ENCODE measurements around the gene KLHL14. TPM values are rescaled to one million over a fixed set of nuclear protein-coding genes. Genes with fewer than 3 reads are reported as not detected.

KLHL14 gene
- total RNA-seq, result 10 to 100 TPM in 1 of 4 donors, 1 to 10 TPM in 1, under 1 TPM in 2; 0.28 to 14.0 (median 1.1) TPM

DNA sequence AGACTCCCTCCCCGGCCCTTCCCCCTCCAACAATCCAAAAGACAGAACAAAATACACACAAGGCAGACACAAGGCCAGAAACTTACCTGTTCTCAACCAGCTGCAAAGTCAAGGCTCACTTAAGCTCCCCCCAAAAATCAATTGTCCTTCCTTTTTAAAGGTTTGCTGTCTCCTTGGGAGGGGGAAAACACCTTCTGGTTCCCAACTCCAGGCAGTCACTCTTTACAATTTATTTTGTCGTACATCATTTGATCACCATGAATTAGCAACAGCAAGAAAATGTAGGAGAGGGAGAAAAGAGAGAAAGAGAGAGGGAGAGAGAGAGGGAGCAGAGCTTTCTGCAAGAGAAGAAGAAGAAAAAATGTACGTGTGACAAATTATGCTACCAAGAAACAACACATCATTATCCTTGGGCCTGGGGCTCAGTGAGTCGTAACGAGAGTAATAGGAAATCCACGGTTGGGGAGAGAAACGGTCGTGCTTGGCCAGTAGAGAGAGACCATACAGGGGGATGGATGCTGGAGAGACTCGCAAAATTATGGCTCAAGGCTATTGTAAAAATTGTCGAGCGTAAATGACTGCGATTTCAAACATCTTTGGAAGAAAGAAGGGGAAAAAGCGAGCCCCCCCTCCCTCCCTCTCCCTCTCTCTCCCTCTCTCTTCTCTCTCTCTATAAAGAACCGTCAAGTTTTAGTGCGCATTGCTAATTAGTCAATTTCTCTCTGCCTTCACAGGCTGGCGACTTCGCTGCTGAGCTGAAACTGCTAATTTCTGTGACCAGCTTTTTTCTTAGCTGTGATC lies at the start of gene KLHL14:
Gene KLHL14 (minus strand): TSS at position 443 of the 801 bp plus-strand sequence. CDS start 2,432 bp downstream, outside the sequence.
- Histone ChIP-seq H3K4me1 (peaks cover 0 to 27% (median 1%) of the 10 kb centered on the region in 4 donors), H3K27me3 (peaks cover 0 to 25% of the 10 kb centered on the region in 2 donors), H3K9me3 (no peaks in the 10 kb centered on the region), H3K4me3 (peak within 1 kb of the TSS; percentile 40 to 59 (median 46)), H3K36me3 (no peaks in the 10 kb centered on the region), H3K27ac (peak within 1 kb of the TSS in 2 of 4 donors; percentile 50 to 87)
- TF ChIP-seq, protein P1, sequence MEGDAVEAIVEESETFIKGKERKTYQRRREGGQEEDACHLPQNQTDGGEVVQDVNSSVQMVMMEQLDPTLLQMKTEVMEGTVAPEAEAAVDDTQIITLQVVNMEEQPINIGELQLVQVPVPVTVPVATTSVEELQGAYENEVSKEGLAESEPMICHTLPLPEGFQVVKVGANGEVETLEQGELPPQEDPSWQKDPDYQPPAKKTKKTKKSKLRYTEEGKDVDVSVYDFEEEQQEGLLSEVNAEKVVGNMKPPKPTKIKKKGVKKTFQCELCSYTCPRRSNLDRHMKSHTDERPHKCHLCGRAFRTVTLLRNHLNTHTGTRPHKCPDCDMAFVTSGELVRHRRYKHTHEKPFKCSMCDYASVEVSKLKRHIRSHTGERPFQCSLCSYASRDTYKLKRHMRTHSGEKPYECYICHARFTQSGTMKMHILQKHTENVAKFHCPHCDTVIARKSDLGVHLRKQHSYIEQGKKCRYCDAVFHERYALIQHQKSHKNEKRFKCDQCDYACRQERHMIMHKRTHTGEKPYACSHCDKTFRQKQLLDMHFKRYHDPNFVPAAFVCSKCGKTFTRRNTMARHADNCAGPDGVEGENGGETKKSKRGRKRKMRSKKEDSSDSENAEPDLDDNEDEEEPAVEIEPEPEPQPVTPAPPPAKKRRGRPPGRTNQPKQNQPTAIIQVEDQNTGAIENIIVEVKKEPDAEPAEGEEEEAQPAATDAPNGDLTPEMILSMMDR (IDR thresholded peaks at IDR 0.05), result no peak
- DNase-seq, result peak in 1 of 3 donors; percentile 48

DNA sequence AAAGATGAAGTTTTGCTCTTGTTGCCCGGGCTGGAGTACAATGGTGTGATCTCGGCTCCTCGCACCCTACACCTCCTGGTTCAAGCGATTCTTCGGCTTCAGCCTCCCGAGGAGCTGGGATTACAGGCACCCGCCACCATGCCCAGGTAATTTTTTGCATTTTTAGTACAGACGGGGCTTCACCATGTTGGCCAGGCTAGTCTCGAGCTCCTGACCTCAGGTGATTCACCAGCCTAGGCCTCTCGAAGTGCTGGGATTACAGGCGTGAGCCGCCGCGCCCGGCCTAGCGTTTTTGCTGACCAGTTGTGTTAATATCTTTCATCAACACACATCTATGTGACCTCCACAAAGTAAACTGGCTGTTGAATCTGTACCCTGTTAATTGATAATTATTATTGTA lies 49.4 kb upstream of the KLHL14 start:
- DNase-seq, result no peak
- Histone ChIP-seq H3K27ac (no peak overlapping the region), H3K4me1 (no peaks in the 10 kb centered on the region), H3K27me3 (no peaks in the 10 kb centered on the region), H3K9me3 (no peaks in the 10 kb centered on the region), H3K36me3 (no peaks in the 10 kb centered on the region), H3K4me3 (no peak overlapping the region)
- TF ChIP-seq POLR2A (IDR thresholded peaks at IDR 0.05), result no peak
- TF ChIP-seq, protein P1 (IDR thresholded peaks at IDR 0.05), result no peak

- Histone ChIP-seq H3K36me3 (no peaks in the 10 kb centered on the region), H3K4me1 (no peaks in the 10 kb centered on the region), H3K9me3 (no peaks in the 10 kb centered on the region), H3K27ac (no peak overlapping the region), H3K4me3 (no peak overlapping the region), H3K27me3 (no peaks in the 10 kb centered on the region)
- no peak for DNase-seq
- TF ChIP-seq POLR2A (IDR thresholded peaks at IDR 0.05), result no peak
- TF ChIP-seq, protein P1 (IDR thresholded peaks at IDR 0.05), result no peak
These were observed 43.1 kb upstream of the KLHL14 start for GRCh38 chr18:32815881-32816280.

DNA sequence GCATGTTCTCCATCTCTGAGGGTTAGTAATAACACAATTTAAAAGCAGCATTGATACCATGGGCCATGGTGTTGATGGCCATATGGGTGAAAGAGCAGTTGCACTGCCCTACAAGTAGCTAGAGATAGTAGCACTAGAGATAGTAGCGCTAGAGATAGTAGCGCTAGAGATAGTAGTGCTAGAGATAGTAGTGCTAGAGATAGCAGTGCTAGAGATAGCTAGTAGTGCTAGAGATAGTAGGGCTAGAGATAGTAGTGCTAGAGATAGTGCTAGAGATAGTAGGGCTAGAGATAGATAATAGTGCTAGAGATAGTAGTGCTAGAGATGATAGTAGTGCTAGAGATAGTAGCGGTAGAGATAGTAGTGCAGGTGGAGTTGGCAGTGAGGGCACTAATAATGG lies 39.5 kb upstream of the KLHL14 start:
- Histone ChIP-seq H3K9me3 (no peaks in the 10 kb centered on the region), H3K4me1 (no peaks in the 10 kb centered on the region), H3K36me3 (no peaks in the 10 kb centered on the region), H3K27me3 (no peaks in the 10 kb centered on the region), H3K4me3 (no peak overlapping the region), H3K27ac (no peak overlapping the region)
- TF ChIP-seq POLR2A (IDR thresholded peaks at IDR 0.05), result no peak
- TF ChIP-seq, protein P1 (IDR thresholded peaks at IDR 0.05), result no peak
- no peak for DNase-seq

DNA sequence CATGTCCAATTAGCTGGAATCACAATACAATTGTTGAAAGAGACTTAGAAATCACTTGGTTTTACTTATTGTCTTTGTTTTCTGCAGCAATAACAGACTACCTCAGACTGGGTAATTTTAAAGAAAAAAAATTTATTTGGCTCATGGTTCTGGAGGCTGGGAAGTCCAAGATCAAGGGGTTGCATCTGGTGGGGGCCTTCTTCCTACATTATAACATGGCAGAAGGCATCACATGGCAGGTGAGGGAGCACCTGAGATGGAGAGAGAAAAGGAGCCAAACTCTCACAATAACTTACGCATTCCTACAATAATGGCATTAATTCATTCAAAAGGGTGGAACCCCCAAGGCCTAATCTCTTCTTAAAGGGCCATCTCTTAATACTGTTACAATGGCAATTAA lies 37.5 kb upstream of the KLHL14 start:
- no peak for TF ChIP-seq POLR2A (IDR thresholded peaks at IDR 0.05)
- TF ChIP-seq, protein P1 (IDR thresholded peaks at IDR 0.05), result no peak
- H3K27me3 ChIP-seq, result no peaks in the 10 kb centered on the region
- no peak overlapping the region for H3K27ac ChIP-seq
- H3K4me3 ChIP-seq, result no peak overlapping the region
- no peak for DNase-seq
- H3K36me3 ChIP-seq, result no peaks in the 10 kb centered on the region
- H3K9me3 ChIP-seq, result no peaks in the 10 kb centered on the region
- no peaks in the 10 kb centered on the region for H3K4me1 ChIP-seq

Data from Peyer's patch (tissue), 4 donors.